ENCODE measurements around the gene BCKDK. TPM values are rescaled to one million over a fixed set of nuclear protein-coding genes. Genes with fewer than 3 reads are reported as not detected.

Gene BCKDK
- total RNA-seq, 2 experiments from 2014 or later, result 39.0 to 40.4 TPM

DNA sequence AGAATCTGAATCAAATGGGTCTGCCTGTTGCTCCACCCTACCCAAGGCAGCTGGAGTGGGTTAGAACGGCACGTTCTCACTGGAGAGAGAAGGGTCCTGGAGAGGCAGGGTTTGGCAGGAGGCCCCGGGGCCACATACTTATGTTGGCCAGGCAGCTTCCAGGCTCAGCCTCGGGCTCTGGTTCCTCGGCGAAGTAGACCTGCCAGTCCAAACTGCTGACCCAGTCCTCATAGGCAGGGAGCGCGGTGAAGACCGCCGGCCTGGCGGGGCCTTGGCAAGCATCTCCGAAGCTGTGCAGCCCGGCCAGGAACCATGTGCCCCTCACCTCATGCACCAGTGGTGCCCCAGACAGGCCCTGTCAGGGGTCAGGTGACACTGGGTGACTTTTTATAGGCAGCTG, 24.2 kb upstream of the BCKDK start:
- H3K36me3 ChIP-seq (ENCODE audit: insufficient read depth, low read length), result peaks cover 66% of the 10 kb centered on the region
- no peaks in the 10 kb centered on the region for H3K4me1 ChIP-seq (ENCODE audit: insufficient read depth, low read length, poor library complexity, severe bottlenecking)
- no peak overlapping the region for H3K4me3 ChIP-seq (ENCODE audit: low read depth, low read length, poor library complexity, severe bottlenecking)
- intact Hi-C loops (cut with micrococcal nuclease; ENCODE audit: unreplicated experiment), result no loop called here
- ChIA-PET POLR2A (no interaction called here), CTCF (ENCODE audit: unreplicated experiment) (no interaction called here)
- no peak overlapping the region for H3K4me2 ChIP-seq (ENCODE audit: low read length)
- TF ChIP-seq EZH2phosphoT487 (IDR thresholded peaks at IDR 0.05; ENCODE audit: borderline replicate concordance, low read depth, low read length) (no peak), CTCF (conservative IDR thresholded peaks at IDR 0.05; ENCODE audit: low read length) (no peak)
- no peaks in the 10 kb centered on the region for H3K9me2 ChIP-seq (ENCODE audit: insufficient read depth, low read length)
- DNase-seq (ENCODE audit: low spot score), result no peak
- H3K27ac ChIP-seq (ENCODE audit: low read depth, low read length, poor library complexity, severe bottlenecking), result no peak overlapping the region
- no peaks in the 10 kb centered on the region for H3K79me2 ChIP-seq (ENCODE audit: insufficient read depth, low read depth, low read length)
- BruUV-seq (replicated peaks), result no TSS peak
- no peaks in the 10 kb centered on the region for H3K9me3 ChIP-seq (ENCODE audit: low read length)
- H2AFZ ChIP-seq (ENCODE audit: low read length), result no peak overlapping the region
- no peaks in the 10 kb centered on the region for H4K20me1 ChIP-seq (ENCODE audit: insufficient read depth, low read length)

DNA sequence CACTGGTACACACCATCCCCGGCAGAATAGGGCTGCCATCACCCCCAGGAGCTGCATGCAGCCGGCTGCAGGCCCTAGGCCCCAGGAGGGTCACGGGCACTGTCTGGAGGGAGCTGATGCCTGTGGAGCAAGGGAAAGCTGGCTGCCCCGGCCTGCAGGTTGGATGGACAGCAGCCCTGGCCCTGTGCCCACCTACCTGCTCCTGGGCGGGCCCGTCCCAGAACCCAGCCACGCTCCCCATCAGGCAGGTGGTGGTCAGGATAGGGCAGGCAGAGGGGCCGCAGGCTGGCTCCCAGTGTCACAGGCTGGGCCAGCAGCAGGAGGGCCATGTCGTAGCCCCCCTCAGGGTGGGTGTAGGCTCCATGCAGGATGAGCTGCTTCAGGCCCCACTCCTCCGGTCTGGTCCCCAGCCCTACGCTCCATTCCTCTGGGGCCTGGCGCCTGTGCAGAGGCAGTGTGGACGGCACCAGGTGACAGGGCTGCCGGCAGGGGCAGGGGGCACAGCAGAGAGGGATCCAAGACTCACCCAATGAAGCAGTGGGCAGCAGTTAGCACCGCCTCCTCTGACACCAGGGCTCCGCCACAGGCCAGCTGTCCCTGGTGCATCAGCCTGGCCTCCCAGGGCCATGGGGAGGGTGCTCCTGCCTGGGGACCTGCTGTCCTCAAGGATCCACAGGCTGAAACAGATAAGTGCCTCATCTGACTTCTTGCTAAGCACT, 23.4 kb upstream of the BCKDK start:
- no TSS peak for BruUV-seq (replicated peaks)
- POLR2A ChIA-PET, result interaction anchor here (0.6 kb wide), 1 partner anchor 125 kb away, joined by 17 read pairs; no protein-coding TSS in a partner anchor
- H4K20me1 ChIP-seq (ENCODE audit: insufficient read depth, low read length), result no peaks in the 10 kb centered on the region

More for the DNA sequence above, 23.4 kb upstream of the BCKDK start:
- DNase-seq (ENCODE audit: low spot score), result no peak
- intact Hi-C loops (cut with micrococcal nuclease; ENCODE audit: unreplicated experiment), result no loop called here
- peaks cover 64% of the 10 kb centered on the region for H3K36me3 ChIP-seq (ENCODE audit: insufficient read depth, low read length)
- no peak overlapping the region for H3K4me3 ChIP-seq (ENCODE audit: low read depth, low read length, poor library complexity, severe bottlenecking)
- H2AFZ ChIP-seq (ENCODE audit: low read length), result no peak overlapping the region
- no peaks in the 10 kb centered on the region for H3K9me2 ChIP-seq (ENCODE audit: insufficient read depth, low read length)
- no peaks in the 10 kb centered on the region for H3K9me3 ChIP-seq (ENCODE audit: low read length)
- TF ChIP-seq EZH2phosphoT487 (IDR thresholded peaks at IDR 0.05; ENCODE audit: borderline replicate concordance, low read depth, low read length) (no peak), CTCF (conservative IDR thresholded peaks at IDR 0.05; ENCODE audit: low read length) (no peak)
- H3K27ac ChIP-seq (ENCODE audit: low read depth, low read length, poor library complexity, severe bottlenecking), result no peak overlapping the region
- H3K4me2 ChIP-seq (ENCODE audit: low read length), result no peak overlapping the region
- no peaks in the 10 kb centered on the region for H3K4me1 ChIP-seq (ENCODE audit: insufficient read depth, low read length, poor library complexity, severe bottlenecking)
- CTCF ChIA-PET (ENCODE audit: unreplicated experiment), result no interaction called here
- no peaks in the 10 kb centered on the region for H3K79me2 ChIP-seq (ENCODE audit: insufficient read depth, low read depth, low read length)
